Stimulated activated CD4-positive, alpha-beta T cell treated with anti-CD3 and anti-CD28 coated beads, Interleukin-4, amount 100 ng/mL, for 1 hour (primary cell): ENCODE results near the gene KCTD3.

Experiments used
- DNase-seq: peaks from one replicate; pipeline ENCODE4 v3.0.0-alpha.2; 2020

KCTD3 gene

DNA sequence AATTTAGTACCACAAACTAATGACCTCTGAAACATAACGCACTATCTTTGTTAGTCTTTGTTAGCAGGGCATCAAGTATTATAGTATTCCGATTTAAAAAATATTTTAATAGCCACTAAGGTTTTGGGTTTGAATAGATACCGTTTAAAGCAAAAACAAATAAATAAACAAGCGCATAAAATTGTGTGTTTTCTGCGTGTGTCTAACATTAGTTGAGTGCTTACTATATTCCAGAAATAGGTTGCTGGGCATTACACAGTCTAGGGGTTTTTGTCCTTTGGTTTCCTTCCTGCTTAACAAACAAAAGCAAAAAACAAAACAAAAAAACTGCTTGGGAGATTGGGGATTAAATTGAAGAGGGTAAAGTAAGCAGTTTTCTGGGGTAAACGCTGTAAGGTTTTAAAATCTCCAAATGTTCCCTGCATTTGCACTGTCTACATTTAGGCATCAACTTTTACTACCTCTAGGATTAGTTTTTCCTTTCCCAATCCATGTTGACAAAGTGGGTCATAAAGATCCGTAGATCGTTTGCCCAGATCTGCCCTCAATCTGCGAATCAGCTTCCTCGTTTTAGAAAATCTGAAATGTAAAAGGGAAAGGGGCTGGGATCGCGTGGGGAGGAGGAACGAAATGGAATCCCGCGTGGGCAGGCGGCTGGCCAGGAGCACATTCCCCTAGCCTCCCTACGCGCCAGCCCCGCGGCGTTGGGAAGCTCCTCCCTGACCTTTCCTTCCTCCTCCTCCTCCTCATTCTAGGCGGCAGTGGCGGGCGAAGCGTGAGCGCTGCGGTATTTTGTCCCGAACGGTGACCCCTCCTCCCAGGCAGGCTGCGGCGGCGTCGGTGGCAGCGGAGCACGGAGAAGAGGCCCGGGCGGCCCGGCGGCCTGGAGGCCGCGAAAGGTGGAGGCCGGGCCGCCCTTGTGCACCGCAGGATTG, at the start of gene KCTD3:
Gene KCTD3, plus strand, starts transcription at position 749 of the 935 bp plus-strand sequence. CDS start 382 bp downstream, outside the sequence.
- peak; percentile 42 for DNase-seq

DNA sequence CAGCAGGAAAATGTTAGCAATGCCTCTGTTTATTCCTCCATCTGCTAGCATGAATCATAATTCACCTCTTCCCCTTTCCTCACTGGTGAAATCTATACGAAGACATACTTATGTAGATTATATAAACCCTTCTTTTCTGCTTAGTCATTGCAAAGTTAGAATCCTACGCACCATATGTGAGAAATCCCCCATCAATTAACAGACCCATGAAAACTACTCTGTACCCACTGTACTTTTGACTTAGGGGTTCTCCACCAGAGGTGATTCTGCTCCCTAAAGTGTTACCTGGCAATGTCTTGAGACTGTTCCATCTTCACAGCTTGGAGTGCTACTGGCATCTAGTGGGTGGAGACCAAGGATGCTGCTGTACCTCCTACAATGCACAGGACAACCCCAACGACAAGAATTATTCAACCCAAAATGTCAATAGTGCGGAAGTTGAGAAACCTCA, 49.6 kb upstream of the KCTD3 start:
- DNase-seq = no peak

DNA sequence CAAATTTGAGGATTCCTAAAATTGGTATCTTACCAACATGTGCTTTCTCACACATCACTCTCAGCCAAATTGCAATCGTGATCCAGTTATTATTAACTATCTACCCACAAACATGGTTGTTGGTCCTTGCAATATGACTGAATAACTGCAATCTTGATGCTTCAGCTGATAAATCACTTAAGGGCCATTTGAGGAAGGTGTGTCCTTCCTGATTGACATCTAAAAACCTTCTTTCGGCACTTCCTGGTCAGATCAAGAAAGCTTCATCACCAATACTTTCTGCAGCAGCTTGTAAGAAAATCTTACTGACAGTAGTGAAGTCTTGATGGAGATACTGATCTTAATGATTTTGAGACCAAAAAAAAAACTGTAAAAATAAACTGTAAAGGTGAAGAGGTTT, 48.5 kb upstream of the KCTD3 start:
- DNase-seq = no peak

DNA sequence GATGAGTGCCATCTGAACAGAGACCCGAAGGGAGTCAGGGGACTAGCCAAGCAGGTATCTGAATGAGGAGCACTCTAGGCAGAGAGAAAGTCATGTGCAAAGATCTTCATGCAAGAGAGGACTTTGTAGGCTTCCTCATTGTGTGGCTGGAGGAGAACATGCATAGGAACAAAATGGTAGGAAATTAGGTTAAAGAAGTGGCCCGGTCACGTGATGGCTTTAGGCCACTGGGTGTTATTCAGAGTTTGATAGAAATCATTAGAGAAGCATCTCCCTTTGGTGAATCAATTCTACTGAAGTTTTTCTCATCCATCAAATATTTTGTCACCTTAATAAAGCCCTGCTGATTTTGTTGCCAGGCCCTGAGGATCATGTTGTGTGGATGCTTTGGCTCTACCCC, 45.8 kb upstream of the KCTD3 start:
- no peak for DNase-seq

DNA sequence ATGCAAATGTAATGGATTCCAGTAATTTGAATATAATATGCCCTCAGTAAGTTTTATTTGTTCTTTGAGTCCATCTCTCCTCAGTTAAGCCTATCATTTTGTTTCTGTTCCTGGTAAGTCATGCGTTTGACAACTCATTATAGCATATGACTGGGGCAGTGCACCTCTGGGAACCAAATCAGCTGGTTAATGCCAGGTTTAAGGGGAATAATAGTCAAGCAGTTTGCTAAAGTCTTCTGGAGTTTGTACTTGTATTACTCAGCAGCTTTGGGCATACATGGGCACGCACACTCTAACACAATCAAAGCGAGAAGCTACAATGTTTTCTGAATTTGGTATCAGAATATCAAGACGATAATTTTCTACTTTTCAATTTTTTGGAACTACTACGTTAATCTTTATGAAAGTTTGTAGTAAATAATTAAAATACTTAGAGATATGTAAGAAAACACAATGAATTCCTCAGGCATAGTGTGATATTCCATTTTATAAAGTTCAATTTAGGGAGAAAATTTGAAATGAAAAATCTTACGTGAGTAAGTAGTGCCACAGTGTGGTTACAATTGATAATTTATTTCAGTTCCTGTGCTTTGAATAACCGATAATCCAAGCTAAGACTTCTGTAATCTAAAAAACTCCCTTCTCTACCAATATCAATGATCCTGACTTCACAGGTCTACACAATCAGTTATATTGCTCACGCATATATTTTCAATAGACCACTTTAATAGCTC, 43.8 kb upstream of the KCTD3 start:
- DNase-seq = no peak

DNA sequence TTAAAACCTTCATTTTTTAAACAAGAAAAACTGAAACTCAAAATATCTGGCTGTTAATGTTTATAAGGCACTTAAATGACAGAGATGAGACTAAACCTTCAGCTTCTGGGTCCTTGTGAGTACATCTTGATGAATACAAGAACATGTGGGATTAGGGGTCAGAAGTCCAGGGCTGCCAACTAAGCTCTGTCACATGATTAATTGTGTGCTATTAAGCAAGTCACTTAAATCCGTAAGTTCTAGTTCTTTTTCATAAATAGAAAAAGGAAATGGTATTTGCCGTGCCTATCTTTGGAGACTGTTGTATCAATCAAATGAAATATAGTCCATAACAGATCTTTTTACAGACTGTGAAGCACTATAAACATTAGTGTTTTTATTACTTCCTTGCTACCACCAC, 43.2 kb upstream of the KCTD3 start:
- DNase-seq = no peak

DNA sequence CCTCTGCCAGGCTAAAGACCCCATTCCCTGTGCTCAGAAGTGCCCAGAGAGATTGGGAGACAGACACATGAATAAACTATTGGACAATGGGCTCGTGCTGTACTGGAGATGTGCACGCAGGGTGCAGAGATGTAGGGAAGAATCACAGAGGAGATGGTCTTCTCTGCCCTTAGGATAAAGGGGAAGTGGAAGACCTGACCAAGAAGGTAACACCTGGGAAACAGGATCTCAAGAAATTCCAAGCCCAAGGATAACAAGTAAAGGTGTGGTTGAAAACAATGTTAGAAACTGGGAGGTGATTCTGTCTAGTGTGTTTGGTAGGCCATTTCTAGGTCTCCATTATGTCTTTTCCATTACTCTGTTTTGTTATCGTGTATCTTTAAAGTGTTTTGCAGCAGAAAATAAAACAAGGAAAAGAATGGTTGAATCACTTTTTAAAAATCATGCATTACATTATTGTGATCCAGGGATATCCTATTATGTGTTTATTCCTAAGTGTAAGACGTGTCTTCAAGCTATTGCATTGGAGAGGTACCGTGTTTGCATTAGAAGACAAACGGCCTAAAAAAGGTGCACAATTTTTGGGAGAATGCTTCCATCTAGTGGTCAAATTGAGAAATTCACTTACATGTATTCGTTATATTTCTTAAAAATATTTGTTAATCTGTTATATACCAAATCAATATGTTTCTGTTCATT, 40.8 kb upstream of the KCTD3 start:
- DNase-seq = no peak

DNA sequence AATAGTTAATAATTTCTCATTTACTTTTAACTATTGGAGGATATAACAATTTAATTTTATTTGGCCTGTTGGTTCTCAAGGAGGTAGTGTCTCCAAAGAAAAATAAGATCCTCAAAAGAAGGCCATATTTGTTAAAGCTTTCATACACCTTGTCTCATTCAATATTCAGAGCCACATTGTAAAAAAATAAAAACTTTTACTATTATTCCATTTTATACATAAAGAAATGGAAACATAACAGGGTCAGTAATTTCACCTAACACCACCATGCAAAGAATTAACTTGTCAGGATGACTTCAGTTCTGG, 40.3 kb upstream of the KCTD3 start:
- no peak for DNase-seq

DNA sequence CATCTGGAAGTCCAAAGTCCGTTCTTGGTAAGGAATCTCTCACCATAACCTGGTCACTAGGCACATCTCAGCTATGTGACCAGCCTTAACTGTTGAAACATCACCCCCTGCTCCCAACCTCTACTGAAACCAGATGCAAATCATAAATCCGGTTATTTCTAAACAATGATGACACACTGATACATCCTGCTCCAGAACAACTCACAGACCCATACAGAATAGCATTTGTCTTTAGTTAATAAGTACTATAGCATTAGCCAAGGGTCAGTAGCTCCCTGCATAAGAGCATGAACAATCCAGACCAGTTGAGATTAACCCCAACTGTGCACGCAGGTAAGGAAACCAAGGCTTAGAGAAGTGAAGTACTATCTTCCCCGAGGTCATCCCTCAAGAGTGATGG, 38.0 kb upstream of the KCTD3 start:
- DNase-seq = no peak

DNA sequence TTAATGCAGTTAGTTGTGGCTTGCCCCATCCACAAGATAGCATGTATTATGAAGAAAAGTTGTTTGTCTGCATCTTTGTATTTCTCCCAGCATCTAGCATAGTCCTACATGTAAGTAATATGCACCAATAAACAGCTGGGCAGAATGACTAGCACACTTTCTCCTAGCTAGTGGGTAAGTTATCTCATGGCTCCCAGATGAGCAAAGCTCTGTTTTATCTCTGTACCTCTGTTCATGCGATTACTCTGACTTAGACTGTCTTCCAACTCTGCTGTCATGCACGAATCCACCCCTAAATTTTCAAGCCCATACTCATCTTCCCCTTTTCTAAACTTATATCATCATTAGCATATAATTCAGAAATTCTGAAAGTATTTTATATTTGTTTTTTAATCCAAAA, 37.5 kb upstream of the KCTD3 start:
- DNase-seq = no peak

DNA sequence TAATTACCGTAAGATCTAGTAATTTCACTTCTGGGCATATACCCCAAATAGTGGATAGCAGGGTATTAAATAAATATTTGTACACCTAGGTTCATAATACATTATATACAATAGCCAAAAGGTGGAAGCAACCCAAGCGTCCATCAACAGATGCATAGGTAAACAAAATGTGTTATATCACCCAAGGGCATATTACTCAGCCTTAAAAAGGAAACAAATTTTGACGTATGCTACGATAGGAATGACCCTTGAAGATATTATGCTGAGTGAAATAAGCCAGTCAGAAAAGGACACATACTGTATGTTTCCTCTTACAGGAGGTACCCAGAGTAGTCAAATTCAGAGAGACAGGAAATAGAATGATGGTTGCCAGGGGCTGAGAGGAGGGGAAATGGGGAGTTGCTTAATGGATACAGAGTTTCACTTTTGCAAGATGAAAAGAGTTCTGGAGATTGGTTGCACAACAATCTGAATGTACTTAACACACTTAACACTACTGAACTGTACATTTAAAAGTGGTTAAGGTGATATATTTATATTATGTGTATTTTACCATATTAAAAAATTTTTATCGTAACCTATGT, 36.6 kb upstream of the KCTD3 start:
- no peak for DNase-seq

DNA sequence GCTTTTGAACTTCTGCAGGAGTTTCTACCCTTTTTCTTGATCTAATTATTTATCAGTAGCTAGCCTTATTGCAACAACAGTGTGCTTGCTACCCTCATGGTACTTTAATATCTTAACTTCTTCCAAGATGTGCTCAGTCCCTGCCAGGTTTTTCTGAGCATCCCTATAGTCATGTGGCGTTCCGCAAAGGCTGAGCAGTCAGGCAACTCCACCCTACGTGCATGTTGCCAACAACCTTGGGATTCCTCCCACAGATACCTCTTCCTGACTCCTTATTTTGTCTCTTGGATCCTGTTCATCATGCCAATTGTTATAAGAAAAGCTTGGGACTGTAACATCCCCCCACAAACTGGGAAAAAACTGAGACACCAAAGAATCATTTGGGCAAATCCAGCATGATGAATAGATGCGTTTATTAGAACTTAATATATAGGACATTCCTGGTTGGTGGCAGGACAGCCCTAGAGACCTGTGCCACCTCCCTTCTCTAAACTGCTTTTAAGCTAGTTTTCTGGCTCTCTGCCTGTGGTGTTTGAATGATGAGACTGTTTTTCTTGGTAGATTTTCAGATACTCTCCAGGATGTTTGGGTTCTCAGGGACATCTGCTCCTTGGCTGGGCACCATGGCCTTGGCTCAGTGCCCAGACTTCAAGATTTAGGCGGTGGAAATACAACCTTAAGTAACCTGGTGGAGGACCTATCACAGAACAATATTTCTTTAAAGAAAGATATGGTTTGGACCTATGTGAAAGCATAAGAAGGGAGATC, 27.1 kb upstream of the KCTD3 start:
- no peak for DNase-seq

DNA sequence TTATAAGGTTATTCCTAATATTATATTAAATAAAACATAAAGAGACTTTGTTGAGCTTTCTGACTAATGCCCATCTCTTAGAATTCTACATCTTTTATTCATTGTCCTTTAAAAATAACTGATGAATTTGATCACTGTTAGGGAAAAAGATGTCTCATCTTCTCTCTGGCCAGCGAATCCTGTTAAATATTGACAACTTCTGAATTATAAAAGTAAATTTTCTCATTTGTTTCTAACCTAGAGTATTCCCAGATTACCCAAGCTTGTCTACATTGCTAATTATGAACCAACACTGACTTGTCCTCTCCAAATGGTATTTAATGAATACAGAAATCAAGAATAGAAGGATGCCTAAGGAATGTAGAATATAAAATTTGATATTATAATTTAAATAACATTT, 24.8 kb upstream of the KCTD3 start:
- DNase-seq = no peak

DNA sequence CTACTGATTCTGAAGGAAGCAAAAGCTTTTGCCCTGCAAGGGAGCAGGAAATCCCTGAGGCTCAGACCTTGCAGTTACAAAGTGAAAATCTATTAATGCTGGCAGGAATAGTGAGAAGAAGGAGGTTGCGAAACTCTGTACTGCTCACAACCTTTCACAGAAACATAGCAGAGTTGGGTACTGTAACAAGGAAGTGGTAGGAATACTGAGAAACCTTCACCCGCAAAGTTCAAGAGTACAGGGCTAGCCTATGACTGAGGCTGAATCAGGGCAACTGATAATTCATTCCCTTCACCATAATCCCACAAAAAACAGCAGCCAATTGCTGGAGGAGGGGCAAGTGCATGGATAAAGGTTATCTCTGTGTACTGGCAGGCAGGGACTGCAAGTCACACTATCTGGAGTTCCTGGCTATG, 23.9 kb upstream of the KCTD3 start:
- no peak for DNase-seq

DNA sequence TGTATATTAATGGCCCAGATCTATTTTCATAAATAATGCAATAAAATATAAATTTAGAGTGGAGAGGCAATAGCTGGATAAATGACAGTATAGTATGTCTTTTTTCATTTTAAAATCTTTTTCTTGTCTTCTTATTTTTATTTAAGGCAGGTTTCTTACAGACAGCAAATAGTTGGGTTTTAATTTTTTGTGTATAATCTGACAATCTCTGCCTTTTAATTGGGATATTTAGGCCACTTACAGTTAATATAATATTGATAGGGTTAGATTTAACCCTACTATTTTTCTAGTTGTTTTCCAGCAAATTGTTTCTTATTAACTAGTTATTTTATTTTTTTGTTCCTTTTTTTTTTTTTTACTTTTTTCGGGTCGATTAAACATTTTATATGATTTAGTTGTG, 23.3 kb upstream of the KCTD3 start:
- DNase-seq = no peak

DNA sequence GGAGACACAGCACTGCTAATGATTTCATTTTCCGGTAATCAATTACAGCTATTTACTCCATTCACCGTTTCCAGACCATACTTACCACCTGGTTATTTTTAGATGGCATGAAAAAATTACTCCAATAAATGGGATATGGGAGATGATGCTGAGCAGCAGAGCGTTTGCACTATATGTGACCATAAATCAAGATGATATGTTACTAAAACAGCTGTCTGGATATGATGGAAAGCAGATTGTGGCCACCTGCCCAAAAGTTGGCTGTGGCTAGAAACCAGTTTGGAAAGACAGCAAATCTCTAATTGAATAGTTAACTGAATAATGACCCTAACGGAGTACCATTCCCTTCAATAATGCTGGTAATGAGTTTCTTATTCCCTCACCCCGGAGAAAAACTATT, 22.5 kb upstream of the KCTD3 start:
- no peak for DNase-seq

DNA sequence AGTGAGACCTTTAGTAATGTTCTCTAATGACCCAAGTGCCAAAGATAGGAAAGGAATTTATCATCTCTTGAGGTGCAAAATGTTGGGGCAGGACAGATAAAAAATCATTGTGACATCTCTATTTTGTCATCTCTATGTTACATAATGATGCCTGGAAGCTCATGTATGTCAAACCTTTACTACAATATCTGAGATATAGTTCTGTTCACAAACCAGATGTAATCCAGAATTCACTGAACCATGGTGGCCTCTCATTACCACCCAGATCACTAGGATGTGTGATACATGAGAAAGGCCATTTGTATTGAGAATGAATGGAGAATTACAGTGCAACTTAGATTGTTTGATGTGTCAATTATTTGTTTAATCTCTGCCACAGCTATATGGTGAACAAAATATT, 22.0 kb upstream of the KCTD3 start:
- DNase-seq = no peak

DNA sequence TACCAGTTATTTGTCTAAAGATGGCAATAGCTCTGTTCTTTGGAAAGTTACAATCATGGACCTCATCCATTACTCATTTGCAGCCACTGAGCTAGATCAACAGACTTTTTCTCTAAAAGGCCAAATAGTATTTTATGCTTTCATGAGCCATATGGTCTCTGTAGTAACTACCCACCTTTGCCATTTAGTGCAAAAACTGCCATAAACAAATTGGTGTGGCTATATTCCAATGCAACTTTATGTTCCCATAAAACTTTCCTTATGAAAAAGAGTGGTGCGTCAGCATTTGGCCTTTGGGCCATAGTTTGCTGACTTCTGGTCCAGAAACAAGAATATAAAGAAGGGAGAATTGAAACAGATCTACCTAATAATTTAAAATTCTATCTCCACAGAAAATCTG, 20.1 kb upstream of the KCTD3 start:
- no peak for DNase-seq

DNA sequence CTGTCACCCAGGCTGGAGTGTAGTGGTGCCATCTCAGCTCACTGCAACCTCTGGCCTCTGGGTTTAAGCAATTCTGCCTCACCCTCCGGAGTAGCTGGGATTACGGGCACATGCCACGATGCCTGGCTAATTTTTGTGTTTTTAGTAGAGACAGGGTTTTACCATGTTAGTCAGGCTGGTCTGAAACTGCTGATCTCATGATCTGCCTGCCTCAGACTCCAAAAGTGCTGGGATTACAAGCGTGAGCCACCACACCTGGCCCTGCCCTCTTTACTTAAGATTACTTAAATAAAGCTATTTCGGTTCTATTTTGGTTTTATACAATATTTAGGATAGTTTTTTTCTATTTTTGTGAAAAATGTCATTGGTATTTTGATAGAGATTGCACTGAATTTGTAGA, 15.3 kb upstream of the KCTD3 start:
- no peak for DNase-seq

DNA sequence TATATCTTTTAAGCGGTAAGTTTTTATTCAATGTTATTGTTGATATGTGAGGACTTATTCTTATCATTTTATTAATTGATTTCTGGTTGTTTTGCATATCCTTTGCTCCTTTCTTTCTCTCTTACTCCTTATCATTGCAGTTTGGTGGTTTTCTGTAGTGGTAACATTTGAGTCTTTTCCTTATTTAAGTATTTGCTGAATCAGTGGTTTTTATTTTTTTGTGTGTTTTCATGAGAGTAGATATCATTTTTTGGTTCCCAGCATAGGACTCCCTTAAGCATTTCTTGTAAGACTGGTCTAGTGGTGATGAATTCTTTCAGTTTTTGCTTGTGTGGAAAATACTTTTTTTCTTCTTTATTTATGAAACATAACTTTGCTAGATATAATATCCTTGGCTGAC, 12.2 kb upstream of the KCTD3 start:
- DNase-seq = no peak

DNA sequence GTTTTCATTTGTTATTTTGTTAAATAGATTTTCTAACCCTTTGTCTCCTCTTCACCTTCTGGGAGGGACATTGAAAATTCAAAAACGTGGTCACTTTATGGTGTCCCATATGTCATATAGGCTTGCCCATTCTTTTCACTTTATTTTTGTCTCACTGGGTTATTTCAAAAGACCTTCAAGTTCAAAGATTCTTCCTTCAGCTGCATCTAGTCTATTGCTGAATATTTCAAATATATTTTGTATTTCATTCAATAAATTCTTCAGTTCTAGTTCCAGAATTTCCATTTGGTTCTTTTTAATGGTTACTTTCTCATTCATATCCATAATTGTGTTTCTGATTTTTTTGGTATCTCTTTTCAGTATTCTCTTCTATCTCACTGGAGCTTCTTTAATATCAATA, 11.6 kb upstream of the KCTD3 start:
- DNase-seq = no peak

DNA sequence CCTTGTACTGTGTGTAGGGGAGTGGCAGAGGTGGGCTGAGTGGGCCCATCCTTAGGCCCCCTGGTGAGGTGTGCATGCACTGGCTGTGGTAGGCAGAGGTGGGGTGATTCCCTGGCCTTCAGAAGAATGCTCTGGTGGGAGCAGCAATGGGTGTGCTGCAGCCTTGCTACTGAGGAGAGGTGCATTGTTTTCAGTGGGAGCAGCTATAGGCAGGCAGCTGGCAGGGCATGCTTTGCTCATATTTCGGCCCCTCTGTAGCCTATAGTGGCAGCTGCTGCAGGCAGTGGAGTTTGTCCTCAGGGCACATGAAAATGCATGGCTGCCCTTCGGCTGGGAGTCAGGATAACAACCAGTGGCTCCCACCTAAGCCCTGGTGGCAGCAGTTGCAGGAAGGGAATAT, 10.1 kb upstream of the KCTD3 start:
- DNase-seq = no peak

DNA sequence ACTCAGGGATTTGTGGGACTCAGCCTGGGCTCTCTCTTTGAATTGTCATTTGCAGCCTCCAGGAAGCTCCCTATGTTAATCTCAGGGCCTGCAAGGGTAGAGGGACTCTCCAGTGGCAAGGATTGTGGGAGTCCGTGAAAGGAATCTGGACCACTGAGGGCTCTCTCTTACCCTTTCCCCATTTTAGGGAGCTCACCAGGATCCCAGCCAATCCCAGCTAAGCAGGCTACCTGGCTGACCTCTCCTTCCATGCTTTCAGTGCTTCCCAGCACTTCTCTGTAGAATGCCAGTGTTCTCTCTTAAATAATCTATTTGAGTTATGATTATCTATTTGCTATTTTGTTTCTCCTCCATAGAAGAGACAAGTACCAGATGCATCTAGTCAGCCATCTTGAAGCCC, 9.6 kb upstream of the KCTD3 start:
- DNase-seq = no peak
